Right lobe of liver (tissue), 4 donors: ENCODE data around the gene S1PR2.

Source experiments
- CTCF ChIP-seq, 4 donors: fragments of 200-600 bp in 3 of 4; fragments of 450-650 bp in 1 of 4; IDR thresholded peaks; one replicate each; pipeline versions ENCODE4 v1.5.1 to v1.8.0; 2016 to 2022; ENCODE audit warnings: antibody characterized with exemption in 4 of 4, mild to moderate bottlenecking in 2 of 4
- POLR2A ChIP-seq: fragments of 450-650 bp; IDR thresholded peaks from one replicate; pipeline ENCODE4 v1.6.1; 2017; ENCODE audit warnings: antibody characterized with exemption, mild to moderate bottlenecking
- donor health status: DM: no; HTN: no; CAD: no.
- donor health status: DM: no; HTN: no; CAD: no.
- donor health status: DM: no; HTN: yes; CAD: no.

- TF ChIP-seq CTCF (IDR thresholded peaks at IDR 0.05) (no peak), POLR2A (no peak)
Measured at GRCh38 chr19:10238172-10238783, 7.1 kb upstream of the S1PR2 start.
